ENCODE measurements around the gene CRACR2B.
A peak's percentile ranks its signal among the peaks of the same experiment; 100 is the strongest.

The CRACR2B gene

DNA sequence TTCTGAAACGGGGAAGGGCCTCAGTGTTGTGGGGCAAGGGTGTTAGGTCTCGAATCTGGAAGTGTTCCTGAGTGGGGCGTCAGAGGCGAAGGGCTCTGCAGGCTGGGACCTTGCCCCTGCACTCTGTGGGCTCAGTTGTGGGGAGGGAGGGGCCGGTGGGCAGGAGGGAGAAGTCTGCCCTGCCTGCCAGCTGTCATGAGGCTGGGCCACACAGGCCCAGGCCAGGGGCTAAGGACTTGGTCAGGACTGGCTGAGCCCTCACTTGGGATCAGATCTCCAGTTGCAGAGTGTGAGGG, at the start of gene CRACR2B:
TSS of gene CRACR2B (plus strand) at position 23 of the 296 bp plus-strand sequence. CDS start 689 bp downstream, outside the sequence.
- no peak for DNase-seq (ENCODE audit: low spot score)

DNA sequence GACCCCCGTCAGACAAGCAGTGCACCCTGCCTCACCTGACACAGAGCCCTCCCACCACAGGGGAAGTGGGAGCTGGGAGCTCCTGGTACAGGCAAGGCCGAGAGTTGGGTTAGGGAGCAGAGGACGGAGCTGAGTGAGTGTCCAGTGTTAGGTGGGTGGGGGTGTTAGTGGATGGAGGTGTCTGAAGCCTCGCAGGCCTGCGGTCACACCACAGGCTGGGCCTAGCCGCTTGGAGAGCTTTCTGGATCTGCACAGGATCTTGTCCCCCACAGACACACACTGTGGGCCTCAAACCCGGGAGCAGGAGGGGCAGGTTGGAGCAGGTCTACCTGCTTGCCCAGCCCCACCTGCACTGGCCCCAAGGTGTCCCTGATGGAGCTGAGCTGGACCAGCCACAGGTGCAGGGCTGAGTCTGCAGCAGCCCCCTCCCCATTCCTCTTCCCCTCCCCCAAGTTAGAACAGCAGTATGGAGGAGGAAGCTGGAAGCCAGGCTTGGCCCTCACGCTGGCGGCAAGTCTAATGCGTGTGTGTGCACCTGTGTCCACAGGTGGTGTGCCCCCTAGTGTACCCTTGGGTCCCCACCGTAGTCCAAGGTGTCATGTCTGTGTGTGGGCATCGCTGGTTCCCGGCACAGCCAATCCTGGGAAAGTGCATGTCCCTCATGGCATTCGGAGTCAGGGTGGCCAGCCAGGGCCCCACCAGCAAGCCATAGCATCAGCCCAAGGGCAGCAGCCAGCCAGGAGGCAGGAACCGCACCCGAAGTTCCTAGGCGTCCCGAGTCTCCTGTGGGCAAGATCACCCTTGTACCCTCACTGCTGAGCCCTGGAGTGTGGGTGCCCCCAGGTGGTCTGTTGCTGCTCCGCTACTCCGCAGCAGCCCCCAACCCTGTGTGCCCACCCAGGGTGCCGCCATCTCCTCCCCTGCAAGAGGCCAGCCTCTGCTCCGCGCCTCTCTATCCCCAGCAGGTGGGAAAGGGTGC, 48.5 kb upstream of the CRACR2B start:
- DNase-seq (ENCODE audit: low spot score): no peak

DNA sequence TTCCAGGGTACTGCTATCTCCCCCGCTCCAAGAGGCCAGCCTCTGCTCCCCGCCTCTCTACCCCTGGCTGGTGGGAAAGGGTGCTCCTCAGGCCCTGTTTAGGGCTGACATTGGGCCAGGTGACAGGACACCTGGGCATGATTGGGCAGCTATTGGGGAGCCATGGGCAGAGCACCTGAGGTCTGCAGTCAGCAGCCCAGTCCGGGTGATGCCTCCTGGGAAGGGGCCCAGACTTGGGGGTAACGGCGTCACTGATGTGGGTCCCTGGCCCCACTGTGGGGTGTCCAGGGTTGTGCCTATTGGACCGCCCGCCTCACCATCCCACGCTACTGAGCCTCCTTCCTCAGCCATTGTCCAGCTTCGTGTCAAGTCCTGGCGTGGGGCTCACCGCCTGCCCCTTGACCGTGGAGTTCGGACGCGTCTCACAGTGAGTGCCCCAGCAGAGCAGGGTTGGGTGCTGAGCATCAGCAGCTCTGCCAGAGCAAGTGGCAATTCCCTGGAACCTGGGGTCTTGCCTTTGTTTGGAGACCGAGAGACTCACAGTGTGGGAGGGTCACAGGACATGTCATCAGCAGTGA, 47.7 kb upstream of the CRACR2B start:
- no peak for DNase-seq (ENCODE audit: low spot score)

DNA sequence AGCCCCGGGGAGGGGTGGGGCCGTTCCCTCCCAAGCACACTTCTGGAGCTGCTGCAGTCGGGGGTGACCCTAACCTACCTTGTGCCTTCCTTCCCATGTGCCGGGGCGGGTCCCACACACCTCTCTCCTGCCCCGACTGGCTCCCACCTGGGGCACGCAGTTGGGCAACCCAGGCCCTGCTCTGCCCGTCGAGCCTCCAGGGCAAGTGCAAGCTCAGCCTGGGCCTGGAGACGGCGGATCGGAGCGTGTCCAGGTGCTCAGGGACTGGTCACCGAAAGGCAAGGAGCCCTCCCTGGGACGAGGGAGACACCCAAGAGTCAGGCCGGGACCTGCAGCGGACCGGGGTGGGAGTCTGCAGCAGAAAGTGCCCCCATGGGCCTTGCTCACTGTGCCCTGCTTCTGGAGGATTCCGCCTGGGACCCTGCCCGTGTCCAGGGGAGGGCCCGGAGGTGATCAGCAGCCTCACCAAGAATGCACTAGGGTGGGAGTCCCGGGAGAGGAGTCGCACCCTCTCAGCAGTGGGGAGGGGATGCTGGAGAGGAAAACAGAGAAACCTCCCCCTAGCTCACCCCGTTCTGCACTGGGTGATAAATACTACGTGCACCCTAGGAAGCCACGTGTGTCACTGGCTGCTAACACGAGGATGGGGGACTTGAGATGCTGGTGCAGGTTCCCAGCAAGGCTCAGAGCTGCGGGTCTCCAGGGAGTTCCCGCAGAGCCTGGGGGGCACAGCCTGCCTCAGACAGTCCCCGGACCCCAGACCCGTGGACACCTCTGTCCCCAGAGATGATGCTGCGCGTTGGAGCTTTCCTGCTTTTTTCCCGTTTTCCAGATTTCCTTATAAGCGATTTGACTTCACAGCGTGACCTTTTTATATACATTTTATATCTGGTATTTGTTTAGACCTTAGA, 45.2 kb upstream of the CRACR2B start:
- DNase-seq (ENCODE audit: low spot score): no peak

DNA sequence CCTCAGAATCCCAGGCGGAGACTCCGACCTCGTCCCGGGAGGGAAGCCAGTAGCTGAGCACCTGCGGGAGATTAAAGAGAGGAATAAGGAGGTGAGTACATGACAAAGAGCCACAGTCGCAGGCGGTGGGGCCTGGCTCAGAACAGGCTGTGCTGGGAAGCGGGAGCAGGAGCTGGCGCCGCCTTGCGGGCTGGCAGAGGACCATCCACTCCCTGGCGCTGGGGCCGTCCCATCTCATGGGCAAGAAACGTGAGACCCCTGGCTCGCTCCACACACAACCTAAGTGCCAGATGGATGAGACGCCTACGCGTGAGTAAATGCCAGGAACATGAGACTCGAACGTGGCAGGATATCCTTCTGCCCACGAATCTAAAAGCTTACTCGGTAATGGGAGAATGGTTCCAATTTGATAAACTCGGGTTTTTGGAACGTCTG, 44.1 kb upstream of the CRACR2B start:
- peak; percentile 96 for DNase-seq (ENCODE audit: low spot score)

DNA sequence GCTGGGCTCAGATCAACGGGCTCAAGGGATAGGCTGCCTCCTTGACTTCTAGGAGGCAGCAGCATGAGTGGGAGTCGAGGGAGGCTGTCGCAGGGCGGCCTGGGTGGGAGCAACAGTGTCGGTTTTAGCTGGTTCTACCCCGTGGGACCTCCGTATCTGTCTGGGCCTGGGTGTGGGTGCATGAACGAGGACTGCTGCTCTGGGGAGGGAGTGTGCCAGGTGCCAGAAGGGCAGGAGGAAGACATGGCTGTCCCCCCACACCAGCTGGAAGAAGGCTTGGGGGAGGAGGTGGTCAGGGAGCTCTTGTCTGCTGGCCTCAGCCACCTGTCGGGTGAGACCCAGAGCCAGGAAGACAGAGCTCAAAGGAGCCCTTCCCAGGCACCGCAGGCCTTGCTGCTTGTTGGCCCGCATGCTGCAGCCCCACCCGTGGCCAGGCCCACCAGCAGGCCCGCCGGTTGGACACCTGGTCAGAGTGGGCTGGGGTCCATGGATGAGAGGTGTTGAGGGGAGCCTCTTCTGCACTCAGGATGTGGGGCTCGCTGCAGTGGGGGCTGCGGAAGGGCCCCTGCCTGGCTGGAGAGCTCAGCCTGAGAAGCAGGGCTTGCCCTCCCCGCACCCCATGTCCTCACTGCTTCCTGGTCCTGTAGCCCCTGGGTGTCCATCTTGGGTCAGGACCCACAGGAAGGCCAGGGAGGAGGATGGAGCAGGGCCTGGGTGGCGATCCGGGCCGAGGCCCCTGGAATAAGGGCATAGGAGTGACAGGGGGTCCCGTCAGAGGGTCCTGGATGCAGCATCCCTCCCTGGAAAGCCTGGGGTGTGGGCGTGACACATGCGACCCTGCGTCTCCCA, 41.3 kb upstream of the CRACR2B start:
- peak; percentile 65 for DNase-seq (ENCODE audit: low spot score)

DNA sequence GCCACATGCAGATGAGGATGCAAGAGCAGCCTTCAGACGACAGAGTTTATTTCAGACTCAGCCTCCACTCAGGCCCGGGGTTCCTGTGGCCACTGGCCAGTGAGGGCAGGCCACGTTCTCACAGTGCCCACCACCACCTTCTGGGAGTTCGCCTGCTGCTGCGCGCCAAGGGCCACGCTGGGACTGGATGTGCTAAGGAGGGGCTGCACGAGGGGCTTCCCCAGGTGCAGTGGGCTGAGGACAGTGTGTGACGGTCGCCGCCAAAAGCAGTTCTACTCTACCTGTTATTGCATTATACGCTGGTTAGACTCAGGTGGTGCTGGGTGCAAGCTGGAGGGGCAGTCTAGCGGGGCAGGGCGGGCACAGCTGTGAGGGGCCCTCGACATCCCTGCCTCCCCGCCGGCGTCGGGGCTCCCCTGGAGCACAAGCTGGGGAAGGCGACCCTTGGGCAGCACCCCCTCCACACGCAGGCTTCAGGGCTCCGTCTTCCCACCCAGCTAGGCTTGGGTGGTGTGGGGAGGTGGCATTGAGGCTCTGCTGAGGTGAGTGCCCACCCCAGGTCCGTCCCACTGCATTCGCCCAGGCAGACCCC, 40.5 kb upstream of the CRACR2B start:
- no peak for DNase-seq (ENCODE audit: low spot score)

DNA sequence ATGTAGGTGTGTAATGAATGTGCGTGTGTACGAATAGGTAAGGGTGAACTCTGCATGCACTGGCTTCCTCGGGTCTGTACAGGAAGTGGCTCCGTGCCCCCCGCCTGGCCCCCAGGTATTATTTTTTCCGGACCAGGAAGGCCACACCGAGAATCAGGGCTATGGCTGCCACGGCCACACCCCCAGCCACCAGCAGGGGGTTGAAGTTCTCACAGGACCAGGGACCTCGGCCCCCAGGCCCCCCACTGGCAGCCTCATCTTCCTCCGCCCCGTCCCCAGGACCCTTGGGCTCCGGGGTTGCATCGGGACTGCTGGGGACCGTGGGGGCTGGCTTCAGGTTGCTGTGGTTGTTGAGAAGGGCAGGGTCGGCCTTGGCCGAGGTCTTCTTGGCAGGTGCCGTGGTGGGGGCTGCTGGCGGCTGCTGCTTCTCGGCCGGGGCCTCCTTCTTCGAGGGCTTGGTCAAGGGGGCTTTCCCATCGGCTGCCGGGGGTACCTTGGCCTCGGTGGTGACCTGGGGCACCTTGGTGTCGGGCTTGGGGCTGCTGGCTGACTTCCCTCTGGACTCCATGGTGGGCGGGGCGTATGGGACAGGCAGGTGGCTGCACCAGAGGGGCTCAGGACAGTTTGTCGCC, 39.6 kb upstream of the CRACR2B start:
- DNase-seq (ENCODE audit: low spot score): no peak

DNA sequence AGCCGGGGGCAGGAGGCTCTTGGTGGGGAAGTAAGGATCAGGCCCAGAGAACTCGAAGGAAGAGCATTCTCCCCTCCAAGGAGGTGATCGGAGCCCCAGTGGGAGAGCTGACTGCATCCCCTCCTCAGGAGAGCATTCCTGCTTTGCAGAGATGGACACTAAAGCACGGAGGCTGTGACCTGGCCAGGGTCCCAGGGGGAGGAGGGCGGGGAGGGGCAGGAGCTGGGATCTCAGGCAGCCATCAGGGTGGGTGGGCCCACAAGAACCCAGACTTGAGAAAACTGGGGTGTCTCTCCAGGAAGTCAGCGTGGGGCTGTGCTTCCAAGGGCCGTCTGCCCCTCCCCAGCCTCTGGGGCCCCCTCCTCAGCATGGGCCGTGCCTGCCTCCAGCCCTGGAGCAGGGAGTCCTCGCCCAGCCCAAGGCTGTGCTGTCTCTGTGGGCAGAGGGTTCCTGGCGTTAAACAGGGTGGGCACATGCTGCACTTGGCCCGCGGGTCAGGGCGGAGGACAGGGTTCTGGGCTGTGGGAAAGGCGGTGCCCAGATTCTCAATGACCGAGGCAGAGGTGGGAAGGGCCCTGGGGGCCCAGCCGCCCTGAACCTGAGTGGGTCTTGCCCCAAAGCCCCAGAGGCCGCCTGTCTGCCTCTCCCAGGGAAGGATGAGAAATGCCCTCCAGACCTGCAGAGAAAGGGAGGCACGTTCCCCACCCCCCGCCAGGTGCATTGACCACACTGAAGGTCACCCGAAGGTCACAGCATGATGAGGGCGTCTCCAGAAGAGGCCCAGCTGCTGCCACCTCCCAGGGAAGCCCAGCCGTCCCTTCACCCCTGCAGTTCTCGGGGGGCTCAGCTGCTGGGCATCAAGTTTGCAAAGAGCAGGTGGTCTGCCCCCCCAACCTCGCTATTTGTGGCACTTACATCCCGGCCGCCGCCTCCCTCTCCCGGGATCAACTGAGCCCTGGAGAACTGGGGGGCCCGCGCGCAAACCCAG, 38.5 kb upstream of the CRACR2B start:
- DNase-seq (ENCODE audit: low spot score): no peak

DNA sequence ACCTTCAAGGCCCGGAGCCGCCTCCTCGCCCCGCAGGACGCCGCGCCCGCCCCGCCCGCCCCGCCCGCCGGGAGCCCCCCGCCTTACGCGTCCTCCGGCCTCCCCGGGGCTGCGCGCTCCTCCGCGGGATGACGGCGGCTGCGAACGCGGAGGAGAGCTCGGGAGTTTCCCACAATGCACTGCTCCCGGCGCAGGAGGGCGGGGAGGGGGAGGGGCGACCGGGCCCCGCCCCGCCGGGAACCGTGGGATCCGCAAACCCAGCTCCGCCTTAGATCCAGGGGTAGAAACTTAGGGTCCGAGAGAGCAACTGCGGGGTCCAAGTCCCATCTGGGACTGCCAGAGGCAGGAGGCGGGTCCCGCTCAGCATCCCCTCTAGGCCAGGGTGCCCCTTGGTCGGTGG, 37.8 kb upstream of the CRACR2B start, which contains the start of gene CEND1:
TSS of gene CEND1 (minus strand) at position 148 of the 400 bp plus-strand sequence. CDS start 1,514 bp downstream, outside the sequence.
- DNase-seq (ENCODE audit: low spot score): peak; percentile 71

DNA sequence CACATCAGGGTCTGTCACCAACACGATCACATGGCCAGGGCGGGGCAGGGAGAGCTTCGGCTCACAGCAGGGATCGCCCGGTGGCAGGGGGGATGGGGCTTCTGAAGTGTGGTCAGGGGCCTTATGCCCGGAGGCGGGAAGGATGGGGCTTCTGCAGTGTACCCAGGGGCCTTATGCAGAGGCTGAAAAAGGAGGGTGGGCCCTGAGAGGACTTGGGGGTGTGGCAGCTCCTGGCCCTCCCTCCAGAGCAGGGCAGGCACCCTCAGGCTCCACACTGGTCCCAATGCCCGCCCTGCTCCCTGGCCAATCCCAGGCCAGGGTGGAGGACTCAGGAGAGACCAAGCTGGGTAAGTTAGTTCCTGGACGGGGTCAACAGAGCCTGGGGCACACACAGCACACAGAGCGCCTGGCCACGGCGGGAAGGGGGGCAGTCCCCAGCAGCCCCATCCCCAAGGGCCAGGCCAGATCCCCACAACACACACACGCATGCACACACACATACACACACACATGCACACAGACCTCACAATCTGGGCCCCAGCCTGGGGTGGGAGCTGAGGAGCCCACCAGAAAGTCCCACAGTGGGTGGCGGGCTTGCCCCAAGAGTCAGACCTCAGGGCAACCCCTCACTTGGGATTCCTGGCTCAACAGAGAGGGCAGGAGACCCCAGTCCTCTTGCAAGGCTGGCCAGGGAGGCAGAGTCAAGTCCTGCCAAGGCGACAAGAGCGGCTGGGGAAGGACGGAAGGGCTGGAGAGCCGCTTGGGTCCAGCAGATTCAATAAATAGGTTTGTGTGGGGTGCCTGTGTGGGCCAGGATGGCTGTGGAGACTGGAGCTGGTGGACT, 36.8 kb upstream of the CRACR2B start:
- DNase-seq (ENCODE audit: low spot score): peak; percentile 80

DNA sequence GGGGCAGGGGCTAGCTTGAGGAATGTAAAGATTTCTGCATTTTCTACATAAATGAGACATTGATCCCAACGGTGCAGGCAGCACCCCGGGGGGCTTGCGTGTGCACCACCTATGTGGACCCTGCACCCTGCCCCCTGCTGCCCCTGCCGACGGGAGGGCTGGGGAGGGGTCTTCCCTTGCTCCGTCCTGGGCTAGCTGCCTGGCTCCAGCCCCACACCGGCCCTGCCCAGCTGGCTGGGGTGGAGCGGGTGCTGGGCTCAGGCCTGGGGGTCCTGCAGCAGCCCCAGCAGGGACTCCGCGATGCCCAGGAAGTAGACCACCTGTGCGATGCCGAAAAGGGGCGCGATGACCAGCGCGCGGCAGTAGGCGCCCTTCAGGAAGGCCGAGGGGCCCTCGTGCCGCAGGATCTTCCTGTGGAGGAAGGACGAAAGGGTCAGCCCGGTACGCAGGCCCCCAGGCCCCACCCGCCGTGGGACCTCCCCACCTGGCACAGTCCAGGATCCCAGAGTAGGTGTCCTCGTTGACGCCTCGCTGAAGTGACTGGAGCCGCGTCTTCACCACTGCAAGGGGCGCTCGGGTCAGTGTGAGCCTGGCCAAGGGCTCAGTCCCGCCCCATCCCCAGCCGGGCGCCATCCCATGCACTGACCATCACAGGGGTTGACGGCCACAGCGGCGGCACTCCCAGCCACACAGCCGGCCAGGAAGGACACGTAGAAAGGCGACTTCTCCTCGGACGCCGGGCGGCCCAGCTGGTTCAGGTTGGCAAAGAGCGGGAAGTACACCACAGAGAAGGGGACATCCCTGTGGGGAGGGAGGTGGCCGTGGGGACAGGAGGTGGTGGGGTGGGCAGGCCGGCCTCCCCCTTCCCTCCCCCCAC, 35.8 kb upstream of the CRACR2B start:
- no peak for DNase-seq (ENCODE audit: low spot score)

DNA sequence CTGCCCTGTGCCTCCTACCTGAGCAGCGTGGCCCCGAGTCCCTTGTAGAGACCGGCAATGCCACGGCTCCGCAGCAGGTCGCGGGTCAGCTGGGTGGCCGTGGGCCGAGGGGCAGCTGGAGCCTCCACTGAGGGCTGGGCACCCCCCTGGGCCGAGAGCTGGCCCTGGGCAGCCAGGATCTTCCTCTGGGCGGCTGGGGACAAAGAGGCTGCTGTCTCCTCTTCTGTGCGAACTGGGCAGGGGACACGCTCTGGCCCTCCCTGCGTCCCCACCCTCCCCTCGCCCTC, 35.2 kb upstream of the CRACR2B start:
- no peak for DNase-seq (ENCODE audit: low spot score)

DNA sequence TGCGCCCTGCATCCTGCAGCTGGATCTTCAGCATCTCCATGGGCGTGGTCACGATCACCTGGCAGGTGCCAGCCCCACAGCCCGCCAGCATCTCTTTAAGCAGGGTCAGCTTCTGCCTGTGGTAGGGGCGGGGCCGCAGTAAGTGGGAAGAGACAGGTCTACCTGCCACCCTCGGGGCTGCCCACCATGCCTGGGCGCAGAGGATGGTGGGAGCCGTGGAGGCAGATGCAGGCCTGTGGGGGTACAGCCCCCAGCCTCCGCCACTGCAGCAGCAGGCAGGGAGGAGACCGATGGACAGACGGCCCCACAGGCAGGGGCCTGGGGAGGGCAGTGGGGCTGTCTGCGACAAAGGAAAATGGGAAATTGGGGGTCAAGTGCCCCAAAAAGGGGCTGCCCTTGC, 34.8 kb upstream of the CRACR2B start:
- DNase-seq (ENCODE audit: low spot score): no peak

DNA sequence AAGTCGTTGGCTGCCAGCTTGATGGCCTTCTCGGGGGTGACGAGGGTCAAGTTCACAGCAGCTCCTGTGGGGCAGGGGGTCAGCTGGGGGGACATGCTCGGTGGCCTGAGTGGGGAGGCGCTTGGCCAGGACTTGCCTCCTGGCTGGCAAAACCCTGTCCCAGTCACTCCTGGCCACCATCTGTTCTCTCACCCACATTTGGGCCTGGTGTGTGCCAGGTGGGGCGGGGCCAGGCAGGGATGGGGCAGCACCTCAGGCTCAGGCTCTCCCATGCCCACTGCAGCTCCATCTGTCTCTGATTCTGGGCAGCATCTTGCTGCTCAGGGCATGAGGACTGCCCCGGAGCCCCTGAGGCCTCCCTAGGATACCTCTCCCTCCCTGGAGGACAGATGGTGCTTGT, 34.2 kb upstream of the CRACR2B start:
- DNase-seq (ENCODE audit: low spot score): peak; percentile 95

DNA sequence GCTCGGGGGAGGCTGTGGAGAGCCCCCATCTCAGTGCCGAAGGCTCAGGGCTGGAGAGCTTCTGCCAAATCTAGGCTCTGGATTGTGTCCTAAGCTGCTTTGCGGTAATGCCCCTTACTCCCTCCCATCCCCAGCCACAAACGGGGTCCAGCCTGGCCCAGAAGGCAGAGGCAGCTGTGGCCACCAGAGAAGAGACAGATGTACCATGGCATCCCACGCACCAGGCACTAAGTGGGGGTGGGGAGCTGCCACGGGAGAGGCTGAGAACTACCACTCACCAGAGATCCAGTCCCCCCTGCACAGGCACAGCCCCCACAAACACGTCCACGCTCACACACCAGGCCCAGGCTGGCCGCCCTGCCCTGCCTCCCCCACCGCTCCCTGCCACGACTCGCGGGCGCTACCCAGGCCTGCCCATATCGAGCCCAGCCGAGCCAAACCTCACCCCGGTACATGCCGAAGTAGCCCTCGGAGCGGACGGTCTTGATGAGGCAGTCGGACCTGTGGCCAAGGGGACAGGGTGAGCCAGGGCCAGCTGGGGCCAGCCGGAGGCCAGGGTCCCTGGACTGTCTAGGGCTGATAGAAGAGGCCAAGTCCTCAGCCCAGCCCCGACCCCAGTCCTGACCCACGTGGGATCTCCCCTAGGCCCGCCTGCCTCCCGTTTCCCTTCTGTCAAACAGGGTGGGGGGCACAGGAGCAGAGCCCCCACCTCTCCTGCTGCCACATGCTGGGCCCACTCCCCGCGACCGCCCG, 33.5 kb upstream of the CRACR2B start:
- no peak for DNase-seq (ENCODE audit: low spot score)
